ENCODE data around the gene HUNK.

GRCh38 chr21:31957631-31958030, 84.8 kb downstream of the HUNK start:
- TF ChIP-seq EP300 (IDR thresholded peaks at IDR 0.05) (no peak), CTCF (IDR thresholded peaks at IDR 0.05) (no peak), POLR2AphosphoS5 (IDR thresholded peaks at IDR 0.05) (no peak), POLR2A (IDR thresholded peaks at IDR 0.05; ENCODE audit: low read depth) (no peak)
